ENCODE results near the gene MAB21L4. TPM values are rescaled to one million over a fixed set of nuclear protein-coding genes. Genes with fewer than 3 reads are reported as not detected.

The MAB21L4 gene
- total and polyA plus RNA-seq, 7 donors, result 1.2 to 17.6 (median 1.7) TPM; not detected in 4

DNA sequence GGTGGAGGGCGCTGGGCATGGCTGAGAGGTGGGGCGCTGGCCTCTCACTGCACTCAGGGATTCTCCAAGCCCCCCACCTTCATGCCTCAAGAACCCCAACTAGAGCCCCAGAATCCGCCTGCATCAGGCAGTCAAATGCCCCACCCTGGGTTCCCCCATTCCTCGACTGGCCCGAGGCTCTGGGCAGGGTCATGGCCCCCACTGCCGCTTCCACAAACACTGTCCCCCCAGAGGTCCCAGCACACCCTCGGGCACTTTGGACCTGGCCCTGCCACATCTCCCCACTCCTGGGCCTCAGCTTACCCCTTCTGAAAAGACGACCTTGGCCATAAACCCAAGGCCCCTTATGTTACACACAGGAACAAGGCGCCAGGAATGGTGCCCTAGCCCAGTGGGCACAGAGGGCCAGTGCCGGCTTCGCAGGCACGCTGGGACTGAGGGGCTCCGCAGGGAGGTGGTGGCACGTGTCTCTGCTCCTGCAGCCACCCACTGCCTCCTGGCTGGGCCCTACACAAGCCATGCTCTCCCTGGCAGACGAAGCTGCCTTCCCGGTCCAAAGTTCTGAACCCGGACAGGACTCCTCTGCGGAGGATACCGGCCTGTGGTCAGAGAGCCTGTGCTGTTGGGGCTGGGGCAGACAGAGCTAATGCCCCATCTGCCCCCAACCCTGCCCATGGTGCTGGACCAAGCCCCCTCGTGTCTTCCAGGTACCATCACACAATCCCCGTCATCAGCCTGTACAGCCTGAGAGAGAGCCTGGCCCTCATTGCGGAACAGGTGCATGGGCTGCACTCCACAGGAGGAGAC is 20.5 kb downstream of the MAB21L4 start:
- no peaks in the 10 kb centered on the region for H3K4me1 ChIP-seq
- TF ChIP-seq CTCF (IDR thresholded peaks at IDR 0.05) (no peak), POLR2AphosphoS5 (IDR thresholded peaks at IDR 0.05) (no peak), EP300 (IDR thresholded peaks at IDR 0.05) (no peak), POLR2A (IDR thresholded peaks at IDR 0.05) (no peak)
- intact Hi-C loops (cut with DNase I), result no loop called here
- H3K9me3 ChIP-seq, result no peaks in the 10 kb centered on the region
- H3K36me3 ChIP-seq, result no peaks in the 10 kb centered on the region
- WGBS, 2 donors, result 85 to 93% methylated on average over 22 of the region's 22 CpGs
- H3K27ac ChIP-seq, result no peak overlapping the region
- H3K27me3 ChIP-seq, result no peaks in the 10 kb centered on the region
- H3K4me3 ChIP-seq, result no peak overlapping the region
- no peak for DNase-seq

- Histone ChIP-seq H3K27ac (no peak overlapping the region), H3K36me3 (no peaks in the 10 kb centered on the region), H3K4me1 (no peaks in the 10 kb centered on the region), H3K27me3 (peaks cover 0 to 4% (median 0%) of the 10 kb centered on the region in 3 donors), H3K4me3 (no peak overlapping the region), H3K9me3 (no peaks in the 10 kb centered on the region)
- intact Hi-C loops (cut with DNase I), result no loop called here
- TF ChIP-seq EP300 (IDR thresholded peaks at IDR 0.05), result no peak
- TF ChIP-seq CTCF (IDR thresholded peaks at IDR 0.05), result no peak
- TF ChIP-seq POLR2A (IDR thresholded peaks at IDR 0.05), result no peak
- no peak for TF ChIP-seq POLR2AphosphoS5 (IDR thresholded peaks at IDR 0.05)
- DNase-seq, result no peak
- 49 to 78% methylated on average over 12 of the region's 12 CpGs for WGBS, 2 donors
These were observed 21.2 kb downstream of the MAB21L4 start for GRCh38 chr2:240874715-240875227.

DNA sequence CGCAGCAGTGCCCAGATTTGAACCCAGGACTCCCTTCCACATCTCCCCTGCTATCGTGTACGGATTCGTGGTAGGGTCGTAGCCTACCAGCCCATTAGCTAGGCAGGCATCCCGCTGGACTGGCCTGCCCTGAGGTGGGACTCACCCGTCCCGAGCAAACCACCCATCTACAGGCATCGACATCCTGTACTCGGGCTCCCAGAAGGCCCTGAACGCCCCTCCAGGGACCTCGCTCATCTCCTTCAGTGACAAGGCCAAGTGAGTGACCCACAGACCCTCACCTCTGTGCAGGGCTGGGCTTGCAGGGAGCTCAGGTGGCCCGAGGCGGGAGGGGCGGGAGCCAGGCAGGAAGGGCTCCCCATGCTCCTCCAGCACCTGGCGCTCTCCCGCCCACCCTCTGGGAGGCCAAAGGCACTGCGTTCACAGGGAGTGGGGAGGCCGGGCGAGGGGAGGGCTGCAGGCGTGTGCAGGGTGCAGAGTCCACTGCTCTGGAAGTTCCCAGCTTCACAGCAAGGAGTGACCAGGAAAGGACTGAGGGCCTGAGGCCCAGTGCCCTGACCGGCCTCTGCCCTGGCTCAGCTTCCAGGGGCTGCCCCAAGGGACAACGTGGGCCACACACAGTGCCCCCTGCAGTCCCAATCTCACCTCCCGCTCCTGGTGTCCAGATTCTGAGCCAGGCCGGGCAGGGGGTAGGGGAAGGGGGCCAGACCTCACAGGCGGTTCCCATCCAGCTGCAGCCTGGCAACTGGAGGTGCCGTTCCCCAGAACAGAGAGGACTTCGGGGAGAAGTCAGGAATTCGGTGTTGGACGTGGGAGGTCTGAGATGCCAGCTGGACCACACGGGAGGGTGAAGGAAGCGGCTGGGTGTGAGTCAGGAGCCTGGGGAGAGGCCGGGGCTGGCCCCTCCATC is 21.9 kb downstream of the MAB21L4 start:
- Histone ChIP-seq H3K36me3 (no peaks in the 10 kb centered on the region), H3K27me3 (peaks cover 0 to 4% (median 0%) of the 10 kb centered on the region in 3 donors), H3K27ac (no peak overlapping the region), H3K4me3 (no peak overlapping the region), H3K9me3 (no peaks in the 10 kb centered on the region), H3K4me1 (no peaks in the 10 kb centered on the region)
- TF ChIP-seq POLR2A (IDR thresholded peaks at IDR 0.05) (no peak), POLR2AphosphoS5 (IDR thresholded peaks at IDR 0.05) (no peak), EP300 (IDR thresholded peaks at IDR 0.05) (no peak), CTCF (IDR thresholded peaks at IDR 0.05) (no peak)
- WGBS, 2 donors, result 43 to 75% methylated on average over 33 of the region's 33 CpGs
- no peak for DNase-seq
- intact Hi-C loops (cut with DNase I), result no loop called here

DNA sequence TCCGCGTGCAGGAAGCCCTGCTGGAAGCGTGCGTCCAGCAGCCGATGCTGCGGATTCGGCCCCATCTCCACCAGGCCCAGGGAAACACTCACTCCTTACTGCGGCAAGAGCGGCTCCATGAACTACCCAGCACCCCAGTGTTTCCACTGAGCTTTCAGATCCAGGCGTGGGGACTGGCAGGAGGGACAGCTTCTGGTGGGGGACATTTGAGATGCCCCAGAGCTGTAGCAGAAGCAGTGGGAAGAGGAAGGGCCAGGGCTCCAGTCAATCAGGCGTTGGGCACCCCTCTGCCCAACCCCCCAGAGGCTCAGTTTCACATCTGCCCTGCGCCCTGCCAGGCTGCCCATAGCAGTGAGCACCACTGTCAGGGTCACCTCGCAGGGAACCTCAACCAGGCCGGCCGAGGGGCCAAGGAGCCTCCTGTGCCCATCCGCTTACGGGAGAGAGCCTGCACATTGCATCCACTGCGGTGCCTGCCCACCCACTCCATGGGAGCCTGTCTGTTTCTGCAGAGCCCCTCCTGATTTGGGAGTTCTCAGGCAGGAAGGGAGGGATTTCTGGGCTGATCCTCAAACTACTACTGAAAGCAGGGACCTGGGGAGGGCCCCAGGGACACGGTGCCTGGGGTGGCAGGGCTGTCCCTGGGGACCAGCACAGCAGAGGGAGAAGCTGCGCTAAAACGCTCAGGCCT is 22.7 kb downstream of the MAB21L4 start:
- 88 to 91% methylated on average over 21 of the region's 21 CpGs for WGBS, 2 donors
- intact Hi-C loops (cut with DNase I), result no loop called here
- H3K4me3 ChIP-seq, result no peak overlapping the region
- no peak for DNase-seq
- TF ChIP-seq CTCF (IDR thresholded peaks at IDR 0.05) (no peak), EP300 (IDR thresholded peaks at IDR 0.05) (no peak), POLR2A (IDR thresholded peaks at IDR 0.05) (no peak), POLR2AphosphoS5 (IDR thresholded peaks at IDR 0.05) (no peak)
- H3K9me3 ChIP-seq, result no peaks in the 10 kb centered on the region
- H3K36me3 ChIP-seq, result no peaks in the 10 kb centered on the region
- H3K27me3 ChIP-seq, result peaks cover 0 to 4% (median 0%) of the 10 kb centered on the region in 3 donors
- no peaks in the 10 kb centered on the region for H3K4me1 ChIP-seq
- no peak overlapping the region for H3K27ac ChIP-seq

Data from sigmoid colon (tissue), 7 donors.